Cardiac muscle cell (in vitro differentiated cells and primary cell): Measurements from ENCODE around the gene CUX1. TPM values are rescaled to one million over a fixed set of nuclear protein-coding genes. Genes with fewer than 3 reads are reported as not detected.

Experiments used
- DNase-seq, 2 donors: peaks; one replicate each; pipeline versions ENCODE4 v3.0.0 to v3.0.0-alpha.2; 2010 to 2017; ENCODE audit warnings: low read depth in 1 of 2, low spot score in 1 of 2
- H3K27ac ChIP-seq: fragments of 200-600 bp; sonication (generic); 2 replicates; pipeline ENCODE4 v1.5.1; 2016
- H3K27me3 ChIP-seq: fragments of 200-600 bp; sonication (generic); 2 replicates; pipeline ENCODE4 v1.6.0; 2016; ENCODE audit warnings: control low read depth
- H3K36me3 ChIP-seq: fragments of 200-600 bp; sonication (generic); 2 replicates; pipeline ENCODE4 v1.5.1; 2016; ENCODE audit warnings: control low read depth
- H3K4me1 ChIP-seq: fragments of 200-600 bp; sonication (generic); 2 replicates; pipeline ENCODE4 v1.8.1; 2017; ENCODE audit warnings: low read depth, mild to moderate bottlenecking, mixed run types
- H3K4me3 ChIP-seq: fragments of 200-600 bp; sonication (generic); 2 replicates; pipeline ENCODE4 v1.5.1; 2016; ENCODE audit warnings: mild to moderate bottlenecking
- H3K9me3 ChIP-seq: fragments of 200-600 bp; sonication (generic); 2 replicates; pipeline ENCODE4 v1.5.1; 2017; ENCODE audit warnings: low read depth, mild to moderate bottlenecking, control low read depth
- polyA plus RNA-seq: library from polyadenylated mRNA; unstranded; fragments of >200 nt; fragmentation: Nextera tagmentation; extraction: Ambion mirVana; gene quantifications from 2 replicates; pipeline ENCODE4 v1.2.1, GENCODE V29; 2016
- total RNA-seq: library from RNA; depleted of rRNA; stranded (reverse); fragments of >200 nt; gene quantifications from 2 replicates; pipeline ENCODE4 v1.2.3, GENCODE V29; 2016
- TF ChIP-seq, protein P1 (sequence below): IDR thresholded peaks from 2 replicates; pipeline ENCODE4 v1.5.1; 2012; ENCODE audit warnings: low read depth, mild to moderate bottlenecking, low read length

CUX1 gene
- total and polyA plus RNA-seq, 2 experiments from 2014 or later: 67.7 to 85.3 TPM

DNA sequence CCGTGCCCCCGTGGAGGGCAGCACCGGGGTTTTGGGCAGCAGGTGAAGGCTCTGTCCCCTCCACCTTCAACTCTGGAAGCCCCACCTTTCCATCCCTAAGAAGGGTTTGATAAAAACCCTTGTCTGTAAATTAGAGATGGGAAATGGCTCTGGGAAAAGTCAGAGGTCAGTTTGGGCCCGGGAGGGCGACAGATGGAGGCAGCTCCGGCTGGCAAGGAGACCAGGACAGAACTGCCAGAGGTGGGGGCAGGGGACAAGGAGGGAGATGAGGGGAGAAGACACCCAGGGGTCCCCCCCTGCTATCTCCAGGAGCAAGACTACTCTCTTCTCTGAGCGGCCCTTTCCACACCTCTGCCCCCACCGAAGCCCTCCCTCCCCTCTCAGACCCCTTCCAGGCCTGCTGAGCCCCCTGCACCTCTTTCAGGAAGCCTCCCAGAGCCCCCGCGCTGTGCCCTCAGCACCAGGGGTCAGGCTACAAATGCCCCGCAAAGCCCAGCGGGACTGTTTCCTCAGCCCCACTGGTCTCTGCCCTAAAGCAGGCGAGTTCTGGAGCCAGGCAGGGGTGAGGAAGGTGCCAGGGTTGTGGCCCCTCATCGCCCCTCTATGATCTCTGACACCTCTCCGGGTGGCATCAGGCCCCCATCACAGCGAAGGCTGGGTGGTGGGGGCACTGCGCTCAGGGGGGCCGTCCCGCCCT, 468.3 kb downstream of the CUX1 start:
- no peaks in the 10 kb centered on the region for H3K36me3 ChIP-seq
- H3K27me3 ChIP-seq: no peaks in the 10 kb centered on the region
- H3K4me3 ChIP-seq: peak overlapping the region; percentile 52
- H3K4me1 ChIP-seq: no peaks in the 10 kb centered on the region
- H3K9me3 ChIP-seq: no peaks in the 10 kb centered on the region
- TF ChIP-seq, protein P1, sequence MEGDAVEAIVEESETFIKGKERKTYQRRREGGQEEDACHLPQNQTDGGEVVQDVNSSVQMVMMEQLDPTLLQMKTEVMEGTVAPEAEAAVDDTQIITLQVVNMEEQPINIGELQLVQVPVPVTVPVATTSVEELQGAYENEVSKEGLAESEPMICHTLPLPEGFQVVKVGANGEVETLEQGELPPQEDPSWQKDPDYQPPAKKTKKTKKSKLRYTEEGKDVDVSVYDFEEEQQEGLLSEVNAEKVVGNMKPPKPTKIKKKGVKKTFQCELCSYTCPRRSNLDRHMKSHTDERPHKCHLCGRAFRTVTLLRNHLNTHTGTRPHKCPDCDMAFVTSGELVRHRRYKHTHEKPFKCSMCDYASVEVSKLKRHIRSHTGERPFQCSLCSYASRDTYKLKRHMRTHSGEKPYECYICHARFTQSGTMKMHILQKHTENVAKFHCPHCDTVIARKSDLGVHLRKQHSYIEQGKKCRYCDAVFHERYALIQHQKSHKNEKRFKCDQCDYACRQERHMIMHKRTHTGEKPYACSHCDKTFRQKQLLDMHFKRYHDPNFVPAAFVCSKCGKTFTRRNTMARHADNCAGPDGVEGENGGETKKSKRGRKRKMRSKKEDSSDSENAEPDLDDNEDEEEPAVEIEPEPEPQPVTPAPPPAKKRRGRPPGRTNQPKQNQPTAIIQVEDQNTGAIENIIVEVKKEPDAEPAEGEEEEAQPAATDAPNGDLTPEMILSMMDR: no peak
- DNase-seq: no peak
- H3K27ac ChIP-seq: no peak overlapping the region

DNA sequence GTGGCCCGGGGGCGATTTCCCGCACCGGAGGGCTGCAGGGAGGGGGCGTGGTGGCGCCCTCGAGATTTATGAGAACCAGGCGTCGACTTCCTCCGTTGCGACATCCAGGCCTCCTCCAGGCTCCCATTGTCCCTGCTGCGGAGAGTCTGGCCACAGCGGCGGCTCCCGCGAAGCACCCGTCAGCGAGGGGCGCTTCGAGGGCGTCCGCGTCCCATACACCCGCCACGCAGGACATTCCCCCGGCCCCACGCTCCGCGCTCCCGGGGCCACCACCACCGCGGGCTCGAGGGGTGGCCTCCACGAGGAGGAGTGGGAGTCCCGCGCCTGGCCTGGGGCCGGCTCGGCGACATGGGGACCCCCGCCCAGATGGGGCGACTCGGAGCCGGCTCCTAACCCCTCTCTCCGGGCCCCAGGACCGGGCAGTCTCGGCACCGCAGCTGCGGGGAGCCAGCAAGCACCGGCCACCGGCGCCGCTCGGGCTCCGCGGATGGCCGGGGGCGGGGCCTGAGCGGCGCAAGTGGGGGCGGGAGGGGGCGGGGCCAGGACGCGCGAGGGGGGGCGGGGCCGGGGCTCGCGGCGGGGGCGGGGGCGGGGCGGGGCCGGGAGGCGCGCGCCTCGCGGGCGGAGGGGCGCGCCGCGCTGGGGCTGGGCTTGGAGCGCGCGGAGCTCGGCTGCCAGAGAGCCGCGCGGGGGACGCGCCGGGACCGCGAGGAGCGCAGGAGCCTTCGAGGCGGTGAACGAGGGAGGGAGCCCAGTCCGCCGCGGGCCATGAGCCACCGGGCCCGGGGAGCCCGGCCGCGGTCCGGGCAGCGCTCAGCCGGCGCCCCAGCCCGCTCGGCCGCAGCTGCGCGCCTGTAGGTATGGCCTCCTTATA, 469.0 kb downstream of the CUX1 start, which contains the start of gene SH2B2:
SH2B2 (plus strand) TSS at position 632 of the 874 bp plus-strand sequence. CDS start 13,683 bp downstream, outside the sequence.
- no peaks in the 10 kb centered on the region for H3K9me3 ChIP-seq
- TF ChIP-seq, protein P1: peak; percentile 3
- peak within 1 kb of the TSS; percentile 56 for H3K4me3 ChIP-seq
- no peak within 1 kb of the TSS for H3K27ac ChIP-seq
- DNase-seq: peak; percentile 77 to 79
- no peaks in the 10 kb centered on the region for H3K27me3 ChIP-seq
- H3K4me1 ChIP-seq: no peaks in the 10 kb centered on the region
- H3K36me3 ChIP-seq: no peaks in the 10 kb centered on the region

DNA sequence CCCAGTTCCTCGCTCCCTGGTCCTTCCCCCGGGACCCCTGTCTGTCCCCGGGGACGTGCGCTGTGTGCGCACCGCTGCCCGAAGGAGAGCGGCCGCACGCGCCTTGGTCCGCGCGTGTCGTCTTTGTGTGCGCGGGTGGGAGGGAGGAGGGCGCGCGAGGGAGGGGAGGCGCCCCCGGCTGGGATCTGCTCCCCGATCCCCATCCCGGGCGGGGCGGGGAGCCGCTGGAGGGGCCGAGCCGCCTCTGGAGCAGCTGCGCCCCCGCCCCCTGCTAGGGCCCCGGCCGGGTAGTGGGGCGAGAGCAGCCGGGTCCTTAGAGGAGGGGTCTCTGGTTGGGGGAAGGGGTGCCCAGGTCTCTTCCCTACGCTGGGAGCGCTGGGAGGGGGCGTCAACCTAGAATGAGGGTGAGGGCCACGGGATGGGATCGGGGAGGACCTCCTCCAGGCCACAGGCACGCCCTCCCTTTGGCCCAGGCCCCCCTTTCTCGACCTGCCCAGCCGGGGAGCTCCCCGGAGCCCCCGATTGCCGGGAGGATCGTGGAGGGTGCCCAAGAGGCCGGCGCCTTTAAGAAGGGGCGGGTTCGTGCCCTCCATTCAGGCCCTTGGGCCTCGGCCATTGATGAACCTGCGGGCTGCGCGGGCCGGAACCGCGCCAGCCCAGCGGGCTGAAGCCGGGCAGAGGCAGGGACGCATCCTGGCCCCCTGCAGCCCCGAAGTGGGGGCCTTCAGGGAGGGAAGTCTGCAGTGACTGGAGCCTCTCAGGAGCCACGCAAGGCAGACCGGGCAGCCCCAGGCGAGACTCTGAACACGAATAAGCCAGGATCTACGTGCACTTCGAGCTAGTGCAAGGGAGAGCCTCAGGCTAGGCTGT, 469.9 kb downstream of the CUX1 start:
- H3K9me3 ChIP-seq: no peaks in the 10 kb centered on the region
- H3K4me1 ChIP-seq: no peaks in the 10 kb centered on the region
- TF ChIP-seq, protein P1: no peak
- H3K4me3 ChIP-seq: peak overlapping the region; percentile 56
- peak; percentile 12 to 49 for DNase-seq
- no peaks in the 10 kb centered on the region for H3K27me3 ChIP-seq
- no peak overlapping the region for H3K27ac ChIP-seq
- no peaks in the 10 kb centered on the region for H3K36me3 ChIP-seq

DNA sequence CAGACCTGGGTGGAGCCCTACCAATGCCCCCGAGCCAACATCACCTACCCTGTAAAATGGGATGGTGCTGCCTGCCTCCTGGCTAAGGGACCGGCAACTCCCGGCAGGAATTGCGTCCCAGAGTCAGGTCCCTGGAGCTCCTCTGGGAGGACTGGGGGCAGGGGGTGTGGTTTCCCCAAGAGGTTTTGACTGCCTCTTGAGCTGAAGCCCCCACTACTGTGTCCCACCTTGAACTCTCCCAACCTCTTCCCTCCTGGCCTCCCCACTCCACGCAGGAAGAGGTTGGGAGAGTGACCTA, 470.5 kb downstream of the CUX1 start:
- Histone ChIP-seq H3K36me3 (no peaks in the 10 kb centered on the region), H3K27ac (no peak overlapping the region), H3K4me3 (peak overlapping the region; percentile 56), H3K9me3 (no peaks in the 10 kb centered on the region), H3K4me1 (no peaks in the 10 kb centered on the region), H3K27me3 (no peaks in the 10 kb centered on the region)
- TF ChIP-seq, protein P1: no peak
- DNase-seq: no peak

DNA sequence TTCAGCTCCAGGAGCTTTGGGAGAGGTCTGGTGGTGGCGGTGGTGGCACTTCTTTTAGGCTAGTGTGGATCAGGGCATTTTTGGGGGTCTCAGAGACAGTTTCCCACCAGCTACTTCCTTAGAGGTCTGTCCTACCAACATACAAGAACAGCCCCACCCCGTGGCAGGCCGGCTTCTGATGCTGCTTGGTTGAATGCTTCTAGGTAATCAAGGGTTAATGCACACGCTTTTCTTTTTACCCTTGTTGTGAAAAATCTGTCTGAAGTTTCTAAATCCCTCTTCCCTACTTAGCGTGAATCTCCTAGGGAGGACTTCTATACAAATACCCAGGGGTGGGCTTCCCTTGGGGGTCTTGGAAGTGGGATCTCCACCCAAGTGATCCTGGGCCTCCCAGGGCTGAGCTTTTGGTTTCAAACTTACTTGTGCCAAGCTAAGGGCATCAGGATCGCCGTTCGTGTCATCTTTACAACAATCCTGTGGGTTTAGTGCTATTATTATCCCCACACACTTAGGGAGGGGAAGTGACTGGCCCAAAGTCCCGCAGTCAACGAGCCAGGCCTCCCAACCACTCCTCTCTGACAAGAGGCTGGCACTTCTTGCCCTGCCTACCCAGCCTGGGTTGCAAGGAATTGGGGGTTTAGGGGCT, 471.0 kb downstream of the CUX1 start:
- Histone ChIP-seq H3K27ac (no peak overlapping the region), H3K4me3 (no peak overlapping the region), H3K27me3 (no peaks in the 10 kb centered on the region), H3K36me3 (no peaks in the 10 kb centered on the region), H3K9me3 (no peaks in the 10 kb centered on the region), H3K4me1 (peaks cover 3% of the 10 kb centered on the region)
- TF ChIP-seq, protein P1: no peak
- DNase-seq: no peak
